ENCODE measurements around the gene CANX.

The CANX gene

DNA sequence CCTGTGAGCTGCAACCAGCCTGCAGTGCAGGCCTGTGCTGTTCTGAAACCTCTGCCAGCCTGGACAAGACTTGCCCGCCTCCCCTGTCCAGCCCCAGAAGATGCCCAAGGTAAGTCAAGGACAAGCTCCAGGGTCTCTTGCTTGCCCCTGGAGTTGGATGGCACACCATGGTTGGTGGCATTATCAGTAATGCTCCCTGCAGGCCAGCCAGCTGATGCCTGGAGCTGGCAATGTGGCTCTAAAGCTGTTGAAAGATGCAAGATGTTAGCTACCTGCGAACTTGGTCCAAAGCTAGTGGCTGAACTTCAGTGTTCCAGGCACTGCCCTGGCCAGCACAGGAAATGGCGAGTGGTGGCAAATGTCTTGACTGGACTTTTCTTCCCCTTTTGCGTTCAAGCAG is 81.1 kb downstream of the CANX start:
- no peak for DNase-seq

DNA sequence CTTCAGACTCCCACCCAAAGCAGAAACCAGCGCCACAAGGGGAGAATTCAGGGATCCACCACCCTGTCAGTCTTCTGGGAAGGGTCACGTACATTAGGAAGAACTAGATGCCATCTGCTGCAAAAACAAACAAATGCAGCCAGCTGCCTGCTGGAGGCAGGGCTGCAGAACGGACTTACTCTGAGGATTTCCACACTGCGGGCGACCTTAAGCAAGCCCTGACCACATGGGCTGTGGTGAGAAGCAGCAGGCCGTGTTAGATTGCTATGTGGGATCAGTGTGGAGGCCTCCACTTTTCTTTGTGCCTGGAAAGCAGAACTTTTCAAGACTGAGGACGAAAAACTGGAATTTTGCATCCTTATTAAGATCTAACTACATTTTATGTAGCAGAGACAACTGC is 81.6 kb downstream of the CANX start:
- no peak for DNase-seq

Measured in activated CD4-positive, alpha-beta T cell treated with anti-CD3 and anti-CD28 coated beads, Interleukin-2, amount 50 U/mL, for 16 hours (primary cell).